GM12878 (cell line): ENCODE data around the gene CPLX4. TPM values are rescaled to one million over a fixed set of nuclear protein-coding genes. Genes with fewer than 3 reads are reported as not detected.

Experiments
- ATAC-seq: fragments of 200-7000 bp; cut with Tn5 transposase; 3 replicates; pipeline ENCODE4 v1.9.1; 2020; ENCODE audit warnings: mild to moderate bottlenecking, moderate library complexity
- BruUV-seq: library from RNA; stranded (reverse); fragments of 400-500 nt; replicated peaks from 2 replicates; lab custom pipeline; 2021; lab: Mats Ljungman, UMichigan
- CTCF ChIA-PET: fragments of 300-600 bp; sonication (Branson Sonifier 250); formaldehyde crosslinking; extraction: SDS; loops from one replicate; lab custom pipeline; 2021; ENCODE audit warnings: inconsistent platforms; lab: Yijun Ruan, JAX
- POLR2A ChIA-PET: fragments of 350-600 bp; formaldehyde crosslinking; extraction: SDS; loops from one replicate; lab custom pipeline; 2021; ENCODE audit warnings: inconsistent platforms; lab: Charles Lee
- RAD21 ChIA-PET: fragments of 300-600 bp; sonication (Branson Sonifier 250); formaldehyde crosslinking; loops from one replicate; lab custom pipeline; 2023; ENCODE audit warnings: antibody characterized with exemption; ENCODE audit not compliant: unreplicated experiment; lab: Charles Lee
- SMC1A ChIA-PET: fragments of 300-600 bp; sonication (Branson Sonifier 250); formaldehyde crosslinking; loops from one replicate; lab custom pipeline; 2023; ENCODE audit not compliant: unreplicated experiment, uncharacterized antibody; lab: Charles Lee
- DNase-seq: peaks from one replicate; pipeline ENCODE4 v3.0.0-alpha.2; 2011; ENCODE audit warnings: low read depth, low spot score
- FAIRE-seq: peaks from 3 replicates; lab custom pipeline; 2011; peaks lifted over from hg19 to GRCh38; lab: Jason Lieb, UNC
- H2AFZ ChIP-seq: 2 replicates; pipeline ENCODE4 v1.6.0; 2011; ENCODE audit warnings: low read depth, low read length, control low read depth; ENCODE audit not compliant: control insufficient read depth
- H3K27ac ChIP-seq: 2 replicates; pipeline ENCODE4 v1.5.1; 2011; ENCODE audit warnings: control low read depth; ENCODE audit not compliant: control insufficient read depth, insufficient read depth
- H3K27me3 ChIP-seq, 2 experiments: replicated peaks in 1 of 2; 2 replicates each; pipeline versions ENCODE4 v1.6.0 to v1.6.1; 2011; ENCODE audit warnings: low read length in 1 of 2; ENCODE audit not compliant: control insufficient read depth in 2 of 2, insufficient read depth in 2 of 2
- H3K36me3 ChIP-seq, 2 experiments: 2 replicates each; pipeline ENCODE4 v1.5.1; 2011; ENCODE audit warnings: low read length in 1 of 2; ENCODE audit not compliant: control insufficient read depth in 2 of 2, insufficient read depth in 2 of 2
- H3K4me1 ChIP-seq: 2 replicates; pipeline ENCODE4 v1.6.1; 2011; ENCODE audit warnings: mild to moderate bottlenecking, low read length, moderate library complexity, mixed read lengths; ENCODE audit not compliant: control insufficient read depth, insufficient read depth
- H3K4me2 ChIP-seq: 2 replicates; pipeline ENCODE4 v1.6.0; 2011; ENCODE audit warnings: control low read depth; ENCODE audit not compliant: control insufficient read depth, insufficient read depth
- H3K4me3 ChIP-seq: fragments of 200-600 bp; sonication (generic); 2 replicates; pipeline ENCODE4 v1.5.1; 2016
- H3K79me2 ChIP-seq: 2 replicates; pipeline ENCODE4 v1.6.0; 2011; ENCODE audit warnings: low read length; ENCODE audit not compliant: control insufficient read depth, insufficient read depth
- H3K9ac ChIP-seq: 2 replicates; pipeline ENCODE4 v1.8.0; 2011; ENCODE audit warnings: low read length, control low read depth, mixed read lengths; ENCODE audit not compliant: control insufficient read depth, insufficient read depth
- H3K9me3 ChIP-seq: replicated peaks from 3 replicates; pipeline ENCODE4 v1.5.1; 2011; ENCODE audit warnings: mild to moderate bottlenecking, low read length; ENCODE audit not compliant: control insufficient read depth, insufficient read depth
- H4K20me1 ChIP-seq: 2 replicates; pipeline ENCODE4 v1.6.0; 2011; ENCODE audit not compliant: control insufficient read depth, insufficient read depth
- BMI1 ChIP-seq: fragments of 450-650 bp; IDR thresholded peaks from 2 replicates; pipeline ENCODE4 v1.6.1; 2016; ENCODE audit warnings: mild to moderate bottlenecking, moderate library complexity, borderline replicate concordance
- CEBPZ ChIP-seq: fragments of 150-350 bp; IDR thresholded peaks from 2 replicates; pipeline ENCODE4 v1.6.1; 2016; ENCODE audit warnings: low read depth, low read length
- CREM ChIP-seq: IDR thresholded peaks from 2 replicates; pipeline ENCODE4 v1.6.1; 2014; ENCODE audit warnings: antibody characterized with exemption, low read depth
- EP300 ChIP-seq, 2 experiments: fragments of 150-350 bp in 1 of 2; IDR thresholded peaks; 2 replicates each; pipeline ENCODE4 v1.6.1; 2011 to 2012; ENCODE audit warnings: low read depth in 2 of 2, low read length in 2 of 2, borderline replicate concordance in 1 of 2, improper control_type of control experiment in 1 of 2, inconsistent platforms in 1 of 2; ENCODE audit not compliant: control insufficient read depth in 1 of 2
- ESRRA ChIP-seq: IDR thresholded peaks from 2 replicates; pipeline ENCODE4 v1.6.1; 2012; ENCODE audit warnings: mild to moderate bottlenecking, low read length, improper control_type of control experiment
- HCFC1 ChIP-seq: fragments of 150-350 bp; IDR thresholded peaks from 2 replicates; pipeline ENCODE4 v1.6.1; 2014; ENCODE audit warnings: low read length
- IKZF1 ChIP-seq: fragments of 450-650 bp; conservative IDR thresholded peaks from 2 replicates; pipeline ENCODE4 v1.6.1; 2017; ENCODE audit warnings: antibody characterized with exemption, mild to moderate bottlenecking
- KDM1A ChIP-seq: fragments of 200-600 bp; sonication (generic); IDR thresholded peaks from 2 replicates; pipeline ENCODE4 v1.6.1; 2016; ENCODE audit warnings: borderline replicate concordance
- NFXL1 ChIP-seq: fragments of 450-650 bp; IDR thresholded peaks from 2 replicates; pipeline ENCODE4 v1.6.1; 2017; ENCODE audit warnings: antibody characterized with exemption, mild to moderate bottlenecking, borderline replicate concordance
- PAX5 ChIP-seq: IDR thresholded peaks from 2 replicates; pipeline ENCODE4 v1.6.1; 2011; ENCODE audit warnings: low read depth, low read length, borderline replicate concordance
- RUNX3 ChIP-seq: IDR thresholded peaks from 2 replicates; pipeline ENCODE4 v1.6.1; 2012; ENCODE audit warnings: low read length, inconsistent platforms
- SIN3A ChIP-seq: IDR thresholded peaks from 2 replicates; pipeline ENCODE4 v1.6.1; 2012; ENCODE audit warnings: low read depth, low read length, improper control_type of control experiment
- SREBF1 ChIP-seq: IDR thresholded peaks from 2 replicates; pipeline ENCODE4 v1.6.1; 2012; ENCODE audit warnings: mild to moderate bottlenecking, low read length
- TAF1 ChIP-seq: IDR thresholded peaks from 2 replicates; pipeline ENCODE4 v1.6.1; 2011; ENCODE audit warnings: mild to moderate bottlenecking, low read depth, low read length, borderline replicate concordance
- TCF3 ChIP-seq: IDR thresholded peaks from 2 replicates; pipeline ENCODE4 v1.6.1; 2012; ENCODE audit warnings: low read depth, mild to moderate bottlenecking, low read length, borderline replicate concordance; ENCODE audit not compliant: insufficient read depth
- WGBS: methylation state at CpG from one replicate; pipeline ENCODE4 v1.1.6; 2016; ENCODE audit warnings: low lambda C conversion rate; ENCODE audit not compliant: insufficient replicate concordance, insufficient coverage; ENCODE audit errors: missing lambda C conversion rate; 5-methylcytosine and 5-hydroxymethylcytosine counted together
- in situ Hi-C: fragments of 300-500 bp; cut with MboI; formaldehyde crosslinking; loops from 9 replicates; pipeline ENCODE4 v1.14.3; 2018; ENCODE audit warnings: mixed read lengths
- intact Hi-C: fragments of 100-400 bp; cut with micrococcal nuclease; formaldehyde crosslinking; loops from one replicate; pipeline ENCODE4 v1.14.2; 2022; ENCODE audit not compliant: unreplicated experiment
- polyA plus RNA-seq, 11 experiments: library from polyadenylated mRNA; depleted of rRNA in 4 of 11; unstranded in 6 of 11; stranded (reverse) in 5 of 11; fragments of >200 nt; fragmentation: Nextera tagmentation in 4 of 11; fragmentation: Illumina TruSeq in 1 of 11; extraction: Ambion mirVana in 4 of 11; extraction: Trizol in 1 of 11; gene quantifications; 1 replicate in 1 of 11; 2 replicates in 10 of 11; pipeline versions ENCODE4 v1.2.1 to v1.2.3, GENCODE V29; 2011 to 2016; ENCODE audit warnings: inconsistent platforms in 2 of 11, missing spikeins in 2 of 11, low read depth in 1 of 11
- total RNA-seq, 4 experiments: library from RNA; depleted of rRNA in 3 of 4; stranded (reverse); fragments of >200 nt in 3 of 4; fragmentation: Illumina TruSeq in 1 of 4; extraction: Trizol in 1 of 4; gene quantifications; 2 replicates each; pipeline versions ENCODE4 v1.2.1 to v1.2.3, GENCODE V29; 2013 to 2021

The CPLX4 gene
- total and polyA plus RNA-seq, 10 of the 15 experiments (the other 5 are each of a cell fraction or from before 2014, with no cell fraction given), result not detected

- BruUV-seq, result no TSS peak
- ChIA-PET POLR2A (no interaction called here), RAD21 (interaction anchor here (0.6 kb wide), 1 partner anchor 567 kb away, joined by 3 read pairs; no protein-coding TSS in a partner anchor), SMC1A (no interaction called here), CTCF (no interaction called here)
- Histone ChIP-seq H3K27ac (no peak overlapping the region), H3K9me3 (no peaks in the 10 kb centered on the region; the same call in 2 of the 3 replicates), H3K9ac (no peak overlapping the region), H3K4me3 (no peak overlapping the region), H3K79me2 (no peaks in the 10 kb centered on the region), H4K20me1 (no peaks in the 10 kb centered on the region), H3K4me2 (no peak overlapping the region), H2AFZ (no peak overlapping the region), H3K36me3 (no peaks in the 10 kb centered on the region), H3K4me1 (no peaks in the 10 kb centered on the region), H3K27me3 (peaks cover 17 to 46% of the 10 kb centered on the region in 2 experiments)
- TF ChIP-seq KDM1A (no peak), CREM (no peak), TCF3 (no peak), TAF1 (no peak), ESRRA (no peak)
- ATAC-seq (no peak), DNase-seq (no peak), FAIRE-seq (no peak)
- WGBS, result 25% methylated on average over 40 of the region's 41 CpGs
- intact Hi-C loops, result no loop called here
- in situ Hi-C loops, result no loop called here
Measured at GRCh38 chr18:59267503-59268126, 50.8 kb downstream of the CPLX4 start.

- Histone ChIP-seq H3K4me1 (no peaks in the 10 kb centered on the region), H2AFZ (no peak overlapping the region), H3K36me3 (no peaks in the 10 kb centered on the region), H4K20me1 (no peaks in the 10 kb centered on the region), H3K4me2 (no peak overlapping the region), H3K79me2 (no peaks in the 10 kb centered on the region), H3K27me3 (peaks cover 14 to 46% of the 10 kb centered on the region in 2 experiments), H3K9ac (no peak overlapping the region), H3K9me3 (no peaks in the 10 kb centered on the region; the same call in 2 of the 3 replicates), H3K4me3 (no peak overlapping the region), H3K27ac (no peak overlapping the region)
- ChIA-PET SMC1A (no interaction called here), RAD21 (interaction anchor here (0.6 kb wide), 1 partner anchor 567 kb away, joined by 3 read pairs; no protein-coding TSS in a partner anchor), POLR2A (no interaction called here), CTCF (interaction anchor here (1.3 kb wide), 1 partner anchor 136 kb away, joined by 4 read pairs; no protein-coding TSS in a partner anchor)
- BruUV-seq, result no TSS peak
- intact Hi-C loops, result no loop called here
- DNase-seq (no peak), ATAC-seq (no peak), FAIRE-seq (no peak)
- 2% methylated on average over 10 of the region's 10 CpGs for WGBS
- in situ Hi-C loops, result no loop called here
- TF ChIP-seq EP300 (IDR thresholded peaks at IDR 0.05; ENCODE audit: borderline replicate concordance in 1 of 2, control insufficient read depth in 1 of 2, low read depth in 2 of 2, low read length in 2 of 2), result no peak
- TF ChIP-seq RUNX3, result no peak
- TF ChIP-seq PAX5, result no peak
- TF ChIP-seq BMI1, result no peak
- TF ChIP-seq CEBPZ, result no peak
- no peak for TF ChIP-seq IKZF1
- no peak for TF ChIP-seq SIN3A
- TF ChIP-seq HCFC1, result no peak
- no peak for TF ChIP-seq SREBF1
- TF ChIP-seq NFXL1, result no peak
Measured at GRCh38 chr18:59266886-59267502, 51.5 kb downstream of the CPLX4 start.
